Upper lobe of right lung (tissue), 1 donor: ENCODE data around the gene EHMT2. TPM values are rescaled to one million over a fixed set of nuclear protein-coding genes. Genes with fewer than 3 reads are reported as not detected.
"Not testable (repeated sequence)": the region's sequence is repeated elsewhere in the genome, so short reads cannot be mapped to it uniquely, and the experiment has no call there.

Source experiments
- ATAC-seq: fragments of 200-7000 bp; cut with Tn5 transposase; one replicate; pipeline ENCODE4 v1.9.1; 2020; ENCODE audit warnings: mild to moderate bottlenecking, moderate library complexity
- DNase-seq: peaks from one replicate; pipeline ENCODE4 v3.0.0-alpha.2; 2020
- H3K27ac ChIP-seq: fragments of 200-600 bp; one replicate; pipeline ENCODE4 v1.8.0; 2022
- H3K27me3 ChIP-seq: fragments of 200-600 bp; one replicate; pipeline ENCODE4 v1.8.0; 2022; ENCODE audit warnings: mild to moderate bottlenecking
- H3K36me3 ChIP-seq: fragments of 200-600 bp; one replicate; pipeline ENCODE4 v1.8.0; 2022
- H3K4me1 ChIP-seq: fragments of 200-600 bp; one replicate; pipeline ENCODE4 v1.8.0; 2022
- H3K4me3 ChIP-seq: fragments of 200-600 bp; one replicate; pipeline ENCODE4 v1.8.0; 2022; ENCODE audit warnings: mild to moderate bottlenecking
- H3K9me3 ChIP-seq: fragments of 200-600 bp; one replicate; pipeline ENCODE4 v1.8.0; 2022
- CTCF ChIP-seq: fragments of 200-600 bp; IDR thresholded peaks from one replicate; pipeline ENCODE4 v1.8.0; 2022; ENCODE audit warnings: antibody characterized with exemption
- intact Hi-C: fragments of 100-400 bp; cut with DNase I; formaldehyde crosslinking; loops from one replicate; pipeline ENCODE4 v1.11.0; 2022
- total RNA-seq: library from RNA; stranded (reverse); fragmentation: NEBNext Ultra II Directional; extraction: Animal tissue kit (Norgen Biotek cat#: 25700); gene quantifications from one replicate; pipeline ENCODE4 v1.2.1, GENCODE V29; 2021
- donor health status: DM: no; HTN: yes; CAD: no; lungs with severe emphysema.

Gene EHMT2
- total RNA-seq, 1 donor from 2014 or later = 36.0 TPM

GRCh38 chr6:31847276-31847978 is 50.1 kb downstream of the EHMT2 start:
- intact Hi-C loops = no loop called here
- no peak for TF ChIP-seq CTCF
- ATAC-seq (no peak), DNase-seq (no peak)
- Histone ChIP-seq H3K4me3 (no peak overlapping the region), H3K27me3 (no peaks in the 10 kb centered on the region), H3K27ac (no peak overlapping the region), H3K36me3 (no peaks in the 10 kb centered on the region), H3K4me1 (no peaks in the 10 kb centered on the region), H3K9me3 (no peaks in the 10 kb centered on the region)

GRCh38 chr6:31844507-31844906 is 53.0 kb downstream of the EHMT2 start:
- Histone ChIP-seq H3K27me3 (no peaks in the 10 kb centered on the region), H3K27ac (no peak overlapping the region), H3K4me1 (no peaks in the 10 kb centered on the region), H3K9me3 (no peaks in the 10 kb centered on the region), H3K36me3 (peaks cover 17% of the 10 kb centered on the region), H3K4me3 (no peak overlapping the region)
- no peak for TF ChIP-seq CTCF
- intact Hi-C loops = no loop called here
- DNase-seq = no peak
- peak; percentile 40 for ATAC-seq

- DNase-seq (no peak), ATAC-seq (no peak)
- peaks cover 14% of the 10 kb centered on the region for H3K4me1 ChIP-seq
- intact Hi-C loops = no loop called here
- no peak overlapping the region for H3K27ac ChIP-seq
- no peak for TF ChIP-seq CTCF
- no peak overlapping the region for H3K4me3 ChIP-seq
- no peaks in the 10 kb centered on the region for H3K9me3 ChIP-seq
- H3K27me3 ChIP-seq = no peaks in the 10 kb centered on the region
- H3K36me3 ChIP-seq = peaks cover 42% of the 10 kb centered on the region
Observed at GRCh38 chr6:31842053-31842452, 55.4 kb downstream of the EHMT2 start.

- H3K9me3 ChIP-seq, ATAC-seq, DNase-seq, H3K4me3 ChIP-seq, H3K27me3 ChIP-seq, H3K27ac ChIP-seq: not testable (repeated sequence)
- Histone ChIP-seq H3K4me1 (peaks cover 26% of the 10 kb centered on the region), H3K36me3 (peaks cover 43% of the 10 kb centered on the region)
- intact Hi-C loops = loop anchor here (10.0 kb wide), 1 partner anchor 145 kb away; no protein-coding TSS in a partner anchor
Observed at GRCh38 chr6:31839779-31840126, 57.7 kb downstream of the EHMT2 start.

- peaks cover 28% of the 10 kb centered on the region for H3K4me1 ChIP-seq
- no peaks in the 10 kb centered on the region for H3K9me3 ChIP-seq
- H3K27me3 ChIP-seq = no peaks in the 10 kb centered on the region
- ATAC-seq (no peak), DNase-seq (no peak)
- no peak for TF ChIP-seq CTCF
- no peak overlapping the region for H3K4me3 ChIP-seq
- H3K27ac ChIP-seq = no peak overlapping the region
- intact Hi-C loops = loop anchor here (10.0 kb wide), 1 partner anchor 144 kb away; no protein-coding TSS in a partner anchor
- H3K36me3 ChIP-seq = peaks cover 43% of the 10 kb centered on the region
Observed at GRCh38 chr6:31838968-31839367, 58.5 kb downstream of the EHMT2 start.

- ATAC-seq, H3K27me3 ChIP-seq, H3K9me3 ChIP-seq, DNase-seq: not testable (repeated sequence)
- intact Hi-C loops = loop anchor here (10.0 kb wide), 1 partner anchor 143 kb away; no protein-coding TSS in a partner anchor
- Histone ChIP-seq H3K36me3 (peaks cover 43% of the 10 kb centered on the region), H3K4me1 (peaks cover 33% of the 10 kb centered on the region), H3K27ac (peak overlapping the region; percentile 11), H3K4me3 (peak overlapping the region; percentile 3)
Observed at GRCh38 chr6:31838114-31838553, 59.4 kb downstream of the EHMT2 start.
